ENCODE measurements around the gene IPCEF1. TPM values are rescaled to one million over a fixed set of nuclear protein-coding genes. Genes with fewer than 3 reads are reported as not detected.

Gene IPCEF1
- total RNA-seq, 1 experiment from 2014 or later: 0.28 TPM

DNA sequence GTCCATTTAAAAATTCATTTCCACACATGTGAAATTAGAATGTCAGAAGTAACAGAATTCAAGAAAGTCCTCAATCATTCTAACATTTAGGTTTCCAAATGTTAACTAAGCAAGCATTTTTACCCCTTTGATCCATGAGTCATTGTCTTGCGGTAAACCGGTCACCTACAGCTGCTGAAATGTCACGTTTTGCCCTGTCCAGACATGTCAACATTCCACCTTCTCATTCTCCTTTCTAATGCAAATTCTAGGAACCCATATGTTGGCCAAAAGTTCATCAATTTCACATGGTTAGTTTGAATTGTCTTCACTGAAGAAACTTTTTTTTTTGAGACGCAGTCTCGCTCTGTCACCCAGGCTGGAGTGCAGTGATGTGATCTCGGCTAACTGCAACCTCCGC lies 117.2 kb downstream of the IPCEF1 start:
- Histone ChIP-seq H3K27me3 (ENCODE audit: control insufficient read depth, insufficient read depth, low read length) (no peaks in the 10 kb centered on the region), H3K36me3 (ENCODE audit: control insufficient read depth, insufficient read depth, low read length) (no peaks in the 10 kb centered on the region), H3K4me1 (ENCODE audit: control insufficient read depth, insufficient read depth, low read length) (no peaks in the 10 kb centered on the region), H3K27ac (ENCODE audit: low read length) (no peak overlapping the region), H3K9me3 (ENCODE audit: control insufficient read depth, insufficient read depth, low read depth, low read length) (no peaks in the 10 kb centered on the region), H3K4me3 (ENCODE audit: low read depth in 2 of 2, low read length in 2 of 2) (no peak overlapping the region)
- in situ Hi-C loops (cut with HindIII; ENCODE audit: low pct_unique_long_range_greater_than_20kb, low sequenced_read_pairs) (no loop called here), intact Hi-C loops (cut with micrococcal nuclease; ENCODE audit: unreplicated experiment) (no loop called here)
- CTCF ChIA-PET: no interaction called here
- ATAC-seq (no peak), DNase-seq (ENCODE audit: low read depth, low spot score) (no peak)
- POLR2A ChIA-PET: no interaction called here
- TF ChIP-seq, protein P1, sequence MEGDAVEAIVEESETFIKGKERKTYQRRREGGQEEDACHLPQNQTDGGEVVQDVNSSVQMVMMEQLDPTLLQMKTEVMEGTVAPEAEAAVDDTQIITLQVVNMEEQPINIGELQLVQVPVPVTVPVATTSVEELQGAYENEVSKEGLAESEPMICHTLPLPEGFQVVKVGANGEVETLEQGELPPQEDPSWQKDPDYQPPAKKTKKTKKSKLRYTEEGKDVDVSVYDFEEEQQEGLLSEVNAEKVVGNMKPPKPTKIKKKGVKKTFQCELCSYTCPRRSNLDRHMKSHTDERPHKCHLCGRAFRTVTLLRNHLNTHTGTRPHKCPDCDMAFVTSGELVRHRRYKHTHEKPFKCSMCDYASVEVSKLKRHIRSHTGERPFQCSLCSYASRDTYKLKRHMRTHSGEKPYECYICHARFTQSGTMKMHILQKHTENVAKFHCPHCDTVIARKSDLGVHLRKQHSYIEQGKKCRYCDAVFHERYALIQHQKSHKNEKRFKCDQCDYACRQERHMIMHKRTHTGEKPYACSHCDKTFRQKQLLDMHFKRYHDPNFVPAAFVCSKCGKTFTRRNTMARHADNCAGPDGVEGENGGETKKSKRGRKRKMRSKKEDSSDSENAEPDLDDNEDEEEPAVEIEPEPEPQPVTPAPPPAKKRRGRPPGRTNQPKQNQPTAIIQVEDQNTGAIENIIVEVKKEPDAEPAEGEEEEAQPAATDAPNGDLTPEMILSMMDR (IDR thresholded peaks at IDR 0.05): no peak
- TF ChIP-seq SIN3A (IDR thresholded peaks at IDR 0.05; ENCODE audit: borderline replicate concordance, insufficient read depth, low read depth, low read length) (no peak), TCF7L2 (IDR thresholded peaks at IDR 0.05; ENCODE audit: low read depth, low read length) (no peak), POLR2AphosphoS5 (IDR thresholded peaks at IDR 0.05; ENCODE audit: low read depth, low read length) (no peak)
- TF ChIP-seq, protein P2, sequence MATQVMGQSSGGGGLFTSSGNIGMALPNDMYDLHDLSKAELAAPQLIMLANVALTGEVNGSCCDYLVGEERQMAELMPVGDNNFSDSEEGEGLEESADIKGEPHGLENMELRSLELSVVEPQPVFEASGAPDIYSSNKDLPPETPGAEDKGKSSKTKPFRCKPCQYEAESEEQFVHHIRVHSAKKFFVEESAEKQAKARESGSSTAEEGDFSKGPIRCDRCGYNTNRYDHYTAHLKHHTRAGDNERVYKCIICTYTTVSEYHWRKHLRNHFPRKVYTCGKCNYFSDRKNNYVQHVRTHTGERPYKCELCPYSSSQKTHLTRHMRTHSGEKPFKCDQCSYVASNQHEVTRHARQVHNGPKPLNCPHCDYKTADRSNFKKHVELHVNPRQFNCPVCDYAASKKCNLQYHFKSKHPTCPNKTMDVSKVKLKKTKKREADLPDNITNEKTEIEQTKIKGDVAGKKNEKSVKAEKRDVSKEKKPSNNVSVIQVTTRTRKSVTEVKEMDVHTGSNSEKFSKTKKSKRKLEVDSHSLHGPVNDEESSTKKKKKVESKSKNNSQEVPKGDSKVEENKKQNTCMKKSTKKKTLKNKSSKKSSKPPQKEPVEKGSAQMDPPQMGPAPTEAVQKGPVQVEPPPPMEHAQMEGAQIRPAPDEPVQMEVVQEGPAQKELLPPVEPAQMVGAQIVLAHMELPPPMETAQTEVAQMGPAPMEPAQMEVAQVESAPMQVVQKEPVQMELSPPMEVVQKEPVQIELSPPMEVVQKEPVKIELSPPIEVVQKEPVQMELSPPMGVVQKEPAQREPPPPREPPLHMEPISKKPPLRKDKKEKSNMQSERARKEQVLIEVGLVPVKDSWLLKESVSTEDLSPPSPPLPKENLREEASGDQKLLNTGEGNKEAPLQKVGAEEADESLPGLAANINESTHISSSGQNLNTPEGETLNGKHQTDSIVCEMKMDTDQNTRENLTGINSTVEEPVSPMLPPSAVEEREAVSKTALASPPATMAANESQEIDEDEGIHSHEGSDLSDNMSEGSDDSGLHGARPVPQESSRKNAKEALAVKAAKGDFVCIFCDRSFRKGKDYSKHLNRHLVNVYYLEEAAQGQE (IDR thresholded peaks at IDR 0.05; ENCODE audit: insufficient read depth in 1 of 2, low read depth in 2 of 2, low read length in 1 of 2): no peak
- no TSS peak for BruUV-seq (replicated peaks)

DNA sequence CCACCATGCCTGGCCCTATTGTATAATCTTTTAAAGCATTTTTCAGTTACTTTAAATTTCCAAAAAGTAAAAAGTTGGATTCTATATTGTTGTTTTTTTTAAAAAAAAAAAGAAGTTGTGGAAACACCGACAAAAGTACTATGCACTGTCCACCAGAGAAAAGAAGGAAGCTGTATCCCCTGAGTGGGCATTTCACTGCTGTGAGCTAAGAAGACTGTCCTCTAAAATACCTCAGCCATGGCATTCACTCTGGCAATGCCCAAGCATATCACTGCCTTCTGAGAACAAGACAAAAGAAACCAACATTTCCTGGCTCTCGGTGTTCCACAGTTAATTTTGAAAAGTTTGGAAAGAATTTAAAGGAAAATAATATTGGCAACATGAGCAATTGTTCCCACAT lies 117.8 kb downstream of the IPCEF1 start:
- TF ChIP-seq, protein P2 (IDR thresholded peaks at IDR 0.05; ENCODE audit: insufficient read depth in 1 of 2, low read depth in 2 of 2, low read length in 1 of 2): no peak
- TF ChIP-seq, protein P1 (IDR thresholded peaks at IDR 0.05): no peak
- no peak for TF ChIP-seq POLR2AphosphoS5 (IDR thresholded peaks at IDR 0.05; ENCODE audit: low read depth, low read length)
- TF ChIP-seq SIN3A (IDR thresholded peaks at IDR 0.05; ENCODE audit: borderline replicate concordance, insufficient read depth, low read depth, low read length): no peak
- no peak for TF ChIP-seq TCF7L2 (IDR thresholded peaks at IDR 0.05; ENCODE audit: low read depth, low read length)
- DNase-seq (ENCODE audit: low read depth, low spot score) (no peak), ATAC-seq (no peak)
- H3K27ac ChIP-seq (ENCODE audit: low read length): no peak overlapping the region
- no TSS peak for BruUV-seq (replicated peaks)
- intact Hi-C loops (cut with micrococcal nuclease; ENCODE audit: unreplicated experiment) (no loop called here), in situ Hi-C loops (cut with HindIII; ENCODE audit: low pct_unique_long_range_greater_than_20kb, low sequenced_read_pairs) (no loop called here)
- H3K36me3 ChIP-seq (ENCODE audit: control insufficient read depth, insufficient read depth, low read length): no peaks in the 10 kb centered on the region
- H3K4me3 ChIP-seq (ENCODE audit: low read depth in 2 of 2, low read length in 2 of 2): no peak overlapping the region
- no peaks in the 10 kb centered on the region for H3K9me3 ChIP-seq (ENCODE audit: control insufficient read depth, insufficient read depth, low read depth, low read length)
- no peaks in the 10 kb centered on the region for H3K27me3 ChIP-seq (ENCODE audit: control insufficient read depth, insufficient read depth, low read length)
- ChIA-PET POLR2A (no interaction called here), CTCF (no interaction called here)
- no peaks in the 10 kb centered on the region for H3K4me1 ChIP-seq (ENCODE audit: control insufficient read depth, insufficient read depth, low read length)
